Progenitor cell of endocrine pancreas (in vitro differentiated cells): ENCODE results near the gene TSPAN15. TPM values are rescaled to one million over a fixed set of nuclear protein-coding genes. Genes with fewer than 3 reads are reported as not detected.

Source experiments
- DNase-seq: peaks from one replicate; pipeline ENCODE4 v3.0.0; 2021; ENCODE audit warnings: low spot score; ENCODE audit not compliant: unreplicated experiment
- H3K27ac Mint-ChIP-seq: 2 replicates; pipeline ENCODE4 v1.8.0; 2021; ENCODE audit warnings: mild to moderate bottlenecking, moderate library complexity, mixed read lengths
- H3K27me3 Mint-ChIP-seq: 2 replicates; pipeline ENCODE4 v1.8.0; 2021; ENCODE audit warnings: mixed read lengths
- H3K36me3 Mint-ChIP-seq: 2 replicates; pipeline ENCODE4 v1.8.0; 2022; ENCODE audit warnings: mixed read lengths; ENCODE audit not compliant: insufficient read depth
- H3K4me1 Mint-ChIP-seq: 2 replicates; pipeline ENCODE4 v1.8.0; 2021; ENCODE audit warnings: low read depth, mixed read lengths
- H3K4me3 Mint-ChIP-seq: 2 replicates; pipeline ENCODE4 v1.8.0; 2021; ENCODE audit warnings: low read depth, mild to moderate bottlenecking, moderate library complexity, mixed read lengths
- H3K9me3 Mint-ChIP-seq: 2 replicates; pipeline ENCODE4 v1.8.0; 2021; ENCODE audit warnings: low read depth, mixed read lengths
- total RNA-seq: library from RNA; stranded (reverse); gene quantifications from 2 replicates; pipeline ENCODE4 v1.2.1, GENCODE V29; 2021
- TF ChIP-seq, protein P1 (sequence below): fragments of 200-600 bp; sonication (generic); IDR thresholded peaks from one replicate; pipeline ENCODE4 v1.5.0; 2021; ENCODE audit warnings: antibody characterized with exemption, mild to moderate bottlenecking; ENCODE audit not compliant: unreplicated experiment

Gene TSPAN15
- total RNA-seq, 1 donor from 2014 or later, result 14.7 TPM

DNA sequence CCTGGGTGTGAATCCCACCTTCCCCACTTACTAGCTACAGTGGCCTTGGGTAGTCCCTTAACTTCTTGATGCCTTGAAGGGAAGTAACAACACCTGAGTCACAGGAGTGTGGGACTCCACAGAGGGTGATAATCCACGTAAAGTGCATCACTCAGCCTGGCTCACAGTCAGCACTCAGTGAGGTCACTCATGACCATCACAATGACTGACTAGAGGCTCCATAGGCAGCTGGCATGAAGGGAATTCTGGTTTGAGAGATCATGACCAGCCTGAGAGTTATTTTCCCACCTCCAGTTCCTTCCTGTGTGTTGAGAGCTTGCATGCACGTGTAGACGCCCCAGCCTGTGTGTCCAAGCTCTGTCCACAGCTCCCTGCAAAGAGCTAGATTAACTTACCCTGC, 87.2 kb downstream of the TSPAN15 start:
- peaks cover 4% of the 10 kb centered on the region for H3K36me3 Mint-ChIP-seq
- DNase-seq, result no peak
- H3K4me3 Mint-ChIP-seq, result no peak overlapping the region
- peaks cover 16% of the 10 kb centered on the region for H3K9me3 Mint-ChIP-seq
- peaks cover 31% of the 10 kb centered on the region for H3K27me3 Mint-ChIP-seq
- TF ChIP-seq, protein P1, sequence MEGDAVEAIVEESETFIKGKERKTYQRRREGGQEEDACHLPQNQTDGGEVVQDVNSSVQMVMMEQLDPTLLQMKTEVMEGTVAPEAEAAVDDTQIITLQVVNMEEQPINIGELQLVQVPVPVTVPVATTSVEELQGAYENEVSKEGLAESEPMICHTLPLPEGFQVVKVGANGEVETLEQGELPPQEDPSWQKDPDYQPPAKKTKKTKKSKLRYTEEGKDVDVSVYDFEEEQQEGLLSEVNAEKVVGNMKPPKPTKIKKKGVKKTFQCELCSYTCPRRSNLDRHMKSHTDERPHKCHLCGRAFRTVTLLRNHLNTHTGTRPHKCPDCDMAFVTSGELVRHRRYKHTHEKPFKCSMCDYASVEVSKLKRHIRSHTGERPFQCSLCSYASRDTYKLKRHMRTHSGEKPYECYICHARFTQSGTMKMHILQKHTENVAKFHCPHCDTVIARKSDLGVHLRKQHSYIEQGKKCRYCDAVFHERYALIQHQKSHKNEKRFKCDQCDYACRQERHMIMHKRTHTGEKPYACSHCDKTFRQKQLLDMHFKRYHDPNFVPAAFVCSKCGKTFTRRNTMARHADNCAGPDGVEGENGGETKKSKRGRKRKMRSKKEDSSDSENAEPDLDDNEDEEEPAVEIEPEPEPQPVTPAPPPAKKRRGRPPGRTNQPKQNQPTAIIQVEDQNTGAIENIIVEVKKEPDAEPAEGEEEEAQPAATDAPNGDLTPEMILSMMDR, result no peak
- H3K4me1 Mint-ChIP-seq, result peaks cover under 1% of the 10 kb centered on the region
- H3K27ac Mint-ChIP-seq, result no peak overlapping the region

DNA sequence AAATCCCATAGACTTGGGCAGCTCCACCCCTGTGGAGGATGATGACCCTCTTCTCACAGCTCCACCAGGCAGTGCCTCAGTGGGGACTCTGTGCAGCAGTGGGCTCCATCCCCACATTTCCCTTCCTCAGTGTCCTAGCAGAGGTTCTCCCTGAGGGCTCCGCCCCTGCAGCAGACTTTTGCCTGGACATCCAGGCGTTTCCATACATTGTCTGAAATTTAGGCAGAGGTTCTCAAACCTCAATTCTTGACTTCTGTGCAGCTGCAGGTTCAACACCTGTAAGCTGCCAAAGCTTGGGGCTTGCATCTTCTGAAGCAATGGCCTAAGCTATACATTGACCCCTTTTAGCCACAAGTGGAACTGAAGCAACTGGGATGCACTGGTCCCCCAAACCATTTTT, 90.2 kb downstream of the TSPAN15 start:
- TF ChIP-seq, protein P1, result no peak
- Mint-ChIP-seq H3K4me1 (peaks cover 2% of the 10 kb centered on the region), H3K4me3 (no peak overlapping the region), H3K27ac (no peak overlapping the region), H3K27me3 (peaks cover 33% of the 10 kb centered on the region), H3K36me3 (peaks cover 4% of the 10 kb centered on the region), H3K9me3 (peaks cover 18% of the 10 kb centered on the region)
- DNase-seq, result no peak

DNA sequence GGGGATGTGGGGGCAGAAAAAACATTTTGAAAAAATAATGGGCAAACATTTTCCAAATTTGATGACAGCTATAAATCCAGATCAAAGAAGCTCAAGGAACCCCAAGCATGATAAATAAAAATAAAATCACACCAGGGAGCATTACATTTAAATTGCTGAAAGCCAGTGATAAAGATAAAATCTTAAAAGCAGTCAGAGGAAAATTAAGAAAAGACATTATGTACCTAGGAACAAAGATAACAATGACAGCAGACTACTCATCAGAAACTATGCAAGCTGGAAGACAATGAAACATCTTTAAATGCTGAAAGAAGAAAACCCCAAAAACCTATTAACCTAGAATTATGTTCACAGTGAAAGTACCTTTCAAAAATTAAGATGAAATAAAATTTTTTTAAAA, 98.7 kb downstream of the TSPAN15 start:
- Mint-ChIP-seq H3K27ac (no peak overlapping the region), H3K9me3 (peaks cover 25% of the 10 kb centered on the region), H3K36me3 (no peaks in the 10 kb centered on the region), H3K27me3 (peaks cover 18% of the 10 kb centered on the region), H3K4me3 (no peak overlapping the region), H3K4me1 (peaks cover 5% of the 10 kb centered on the region)
- TF ChIP-seq, protein P1, result no peak
- no peak for DNase-seq

DNA sequence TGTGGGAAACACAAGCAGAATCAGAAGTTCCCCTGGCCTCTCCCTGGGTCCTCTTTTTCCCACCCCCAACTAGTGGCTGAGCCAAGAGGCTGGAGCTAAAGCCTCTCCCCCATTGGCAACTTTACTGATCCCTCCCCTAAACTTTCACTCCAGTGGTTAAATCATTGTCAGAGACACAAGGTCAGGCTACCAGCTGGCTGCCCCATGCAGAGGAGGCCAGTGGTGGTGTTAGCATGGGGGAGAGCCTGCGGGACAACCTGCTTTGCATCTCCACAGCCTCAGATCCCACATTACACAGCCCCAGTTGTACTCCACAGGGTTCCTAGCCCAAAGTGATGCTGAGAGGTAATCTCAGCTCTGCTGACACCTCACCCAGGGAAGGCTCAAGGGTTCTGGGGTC, 101.0 kb downstream of the TSPAN15 start:
- Mint-ChIP-seq H3K4me3 (no peak overlapping the region), H3K27ac (no peak overlapping the region), H3K36me3 (no peaks in the 10 kb centered on the region), H3K27me3 (peaks cover 18% of the 10 kb centered on the region), H3K9me3 (peaks cover 21% of the 10 kb centered on the region), H3K4me1 (peaks cover 8% of the 10 kb centered on the region)
- TF ChIP-seq, protein P1, result no peak
- no peak for DNase-seq

DNA sequence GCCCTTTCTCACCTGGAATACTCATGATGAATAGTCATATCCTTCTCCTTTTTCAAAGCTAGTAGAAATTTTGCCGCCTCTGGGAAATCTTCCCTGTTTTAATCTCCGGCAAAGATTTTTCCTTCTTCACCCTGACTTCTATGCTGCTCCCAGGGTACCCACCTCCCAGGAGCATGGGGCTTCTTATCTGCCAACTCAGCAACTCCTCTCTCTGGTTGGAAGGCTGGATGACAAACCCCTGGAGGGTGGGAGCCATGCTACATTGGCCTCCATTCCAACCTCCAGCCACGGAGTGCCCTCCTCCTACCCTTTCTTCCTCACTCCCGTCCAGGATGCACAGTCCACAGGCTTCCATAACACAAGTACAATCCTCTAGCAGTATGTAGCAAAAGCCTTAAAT, 102.1 kb downstream of the TSPAN15 start:
- H3K4me3 Mint-ChIP-seq, result no peak overlapping the region
- no peak for DNase-seq
- TF ChIP-seq, protein P1, result no peak
- peaks cover 20% of the 10 kb centered on the region for H3K27me3 Mint-ChIP-seq
- H3K9me3 Mint-ChIP-seq, result peaks cover 19% of the 10 kb centered on the region
- H3K4me1 Mint-ChIP-seq, result peaks cover 8% of the 10 kb centered on the region
- H3K36me3 Mint-ChIP-seq, result no peaks in the 10 kb centered on the region
- no peak overlapping the region for H3K27ac Mint-ChIP-seq
